22Rv1 (cell line): ENCODE measurements around the gene SLC35G1.

Experiments
- CTCF ChIP-seq: fragments of 450-650 bp; IDR thresholded peaks from 2 replicates; pipeline ENCODE4 v1.5.1; 2017; ENCODE audit warnings: mild to moderate bottlenecking
- ZFX ChIP-seq: fragments of 450-650 bp; IDR thresholded peaks from 2 replicates; pipeline ENCODE4 v1.6.1; 2017; ENCODE audit warnings: antibody characterized with exemption, borderline replicate concordance

- TF ChIP-seq CTCF = no peak
- no peak for TF ChIP-seq ZFX
Measured at GRCh38 chr10:93856349-93857145, 37.2 kb upstream of the SLC35G1 start.
